Activated T-helper 2 cell treated with anti-CD3 and anti-CD28 coated beads, Interferon-gamma antibody, Interleukin-2, Interleukin-4, amounts not matched to agents 10 μg/mL and 5 μg/mL and 100 μg/mL, durations not matched to agents 14 hours and 24 hours and 36 hours (primary cell): ENCODE data around the gene FOXP2. TPM values are rescaled to one million over a fixed set of nuclear protein-coding genes. Genes with fewer than 3 reads are reported as not detected.
"Not testable (repeated sequence)": the region's sequence is repeated elsewhere in the genome, so short reads cannot be mapped to it uniquely, and the experiment has no call there.

Experiments
- DNase-seq: peaks from one replicate; pipeline ENCODE4 v3.0.0; 2021; ENCODE audit warnings: low spot score
- H3K27ac Mint-ChIP-seq: one replicate; pipeline ENCODE4 v1.8.0; 2021; ENCODE audit warnings: mixed read lengths
- H3K27me3 Mint-ChIP-seq: one replicate; pipeline ENCODE4 v1.8.0; 2021; ENCODE audit warnings: low read depth, mixed read lengths
- H3K36me3 Mint-ChIP-seq: one replicate; pipeline ENCODE4 v1.8.0; 2021; ENCODE audit warnings: low read depth, mixed read lengths
- H3K4me1 Mint-ChIP-seq: one replicate; pipeline ENCODE4 v1.8.0; 2021; ENCODE audit warnings: low read depth, mixed read lengths
- H3K4me3 Mint-ChIP-seq: one replicate; pipeline ENCODE4 v1.8.0; 2021; ENCODE audit warnings: low read depth, mild to moderate bottlenecking, moderate library complexity, mixed read lengths
- H3K9me3 Mint-ChIP-seq: one replicate; pipeline ENCODE4 v1.8.0; 2021; ENCODE audit warnings: mixed read lengths
- intact Hi-C: fragments of 100-400 bp; cut with micrococcal nuclease; formaldehyde crosslinking; loops from one replicate; pipeline ENCODE4 v1.15.1; 2023
- total RNA-seq: library from RNA; stranded (reverse); gene quantifications from 2 replicates; pipeline ENCODE4 v1.2.3, GENCODE V29; 2022

The FOXP2 gene
- total RNA-seq, 1 donor from 2014 or later: 0.05 TPM

DNA sequence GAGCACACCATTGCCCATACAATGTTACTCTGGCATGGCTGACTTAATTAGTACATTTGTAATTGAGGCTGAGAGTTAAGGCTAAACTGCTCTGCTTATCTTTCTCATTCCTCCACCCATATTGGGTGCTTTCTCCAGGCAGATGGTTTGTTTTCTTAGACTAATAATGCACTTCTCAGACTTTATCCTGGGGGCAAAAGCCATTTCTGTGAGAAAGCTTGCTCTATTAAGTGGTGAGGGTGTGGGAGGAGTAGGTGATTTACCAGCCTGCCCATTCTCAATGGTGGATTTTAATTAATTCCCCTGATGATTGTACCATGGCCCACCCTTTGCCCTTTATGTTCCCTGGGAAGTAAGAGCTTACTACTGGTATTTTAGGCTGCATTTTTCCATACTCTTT is 174.8 kb downstream of the FOXP2 start:
- Mint-ChIP-seq H3K4me1 (no peaks in the 10 kb centered on the region), H3K27ac (no peak overlapping the region), H3K4me3 (no peak overlapping the region), H3K9me3 (no peaks in the 10 kb centered on the region), H3K27me3 (no peaks in the 10 kb centered on the region), H3K36me3 (no peaks in the 10 kb centered on the region)
- no peak for DNase-seq
- intact Hi-C loops: no loop called here

DNA sequence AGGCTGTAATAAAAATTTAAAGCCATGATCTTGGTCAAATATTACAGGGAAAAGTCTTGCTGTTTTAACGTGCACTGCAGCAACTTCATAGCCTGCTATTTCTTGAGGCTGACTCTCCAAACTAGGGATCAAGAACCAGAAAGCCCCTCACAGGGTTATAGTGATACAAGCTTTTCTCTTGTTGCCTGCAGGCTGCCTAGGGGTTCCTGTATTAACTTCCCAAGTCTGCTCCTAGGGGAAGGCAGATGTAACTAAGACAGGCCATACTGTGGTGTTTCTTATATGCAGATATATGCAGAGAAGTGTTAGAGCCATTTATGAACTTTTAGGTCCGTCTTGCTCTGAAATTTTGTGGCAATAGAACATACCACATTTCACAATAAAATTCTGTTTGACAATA is 175.7 kb downstream of the FOXP2 start:
- H3K4me1 Mint-ChIP-seq: no peaks in the 10 kb centered on the region
- H3K36me3 Mint-ChIP-seq: no peaks in the 10 kb centered on the region
- H3K27ac Mint-ChIP-seq: no peak overlapping the region
- intact Hi-C loops: no loop called here
- H3K4me3 Mint-ChIP-seq: no peak overlapping the region
- no peaks in the 10 kb centered on the region for H3K27me3 Mint-ChIP-seq
- DNase-seq: no peak
- no peaks in the 10 kb centered on the region for H3K9me3 Mint-ChIP-seq

DNA sequence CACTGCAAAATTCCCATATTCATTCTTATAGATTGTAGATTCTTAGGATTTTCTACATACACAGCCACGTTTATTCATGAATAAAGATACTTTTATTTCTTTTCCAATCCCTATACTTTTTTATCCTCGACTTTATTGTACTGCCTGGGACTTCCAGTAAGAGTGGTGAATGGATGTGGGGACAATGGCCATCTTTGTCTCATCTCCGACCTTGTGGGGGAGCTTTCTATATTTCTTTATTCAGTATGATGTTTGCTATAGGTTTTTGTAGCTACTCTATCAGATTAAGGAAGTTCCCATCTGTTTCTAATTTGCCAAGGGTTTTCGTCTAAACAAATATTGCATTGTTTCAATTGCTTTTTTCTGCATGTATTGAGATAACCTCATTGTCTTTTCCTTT is 184.3 kb downstream of the FOXP2 start:
- H3K9me3 Mint-ChIP-seq: no peaks in the 10 kb centered on the region
- no peak overlapping the region for H3K27ac Mint-ChIP-seq
- intact Hi-C loops: no loop called here
- DNase-seq: no peak
- no peaks in the 10 kb centered on the region for H3K27me3 Mint-ChIP-seq
- no peak overlapping the region for H3K4me3 Mint-ChIP-seq
- H3K36me3 Mint-ChIP-seq: no peaks in the 10 kb centered on the region
- H3K4me1 Mint-ChIP-seq: no peaks in the 10 kb centered on the region

DNA sequence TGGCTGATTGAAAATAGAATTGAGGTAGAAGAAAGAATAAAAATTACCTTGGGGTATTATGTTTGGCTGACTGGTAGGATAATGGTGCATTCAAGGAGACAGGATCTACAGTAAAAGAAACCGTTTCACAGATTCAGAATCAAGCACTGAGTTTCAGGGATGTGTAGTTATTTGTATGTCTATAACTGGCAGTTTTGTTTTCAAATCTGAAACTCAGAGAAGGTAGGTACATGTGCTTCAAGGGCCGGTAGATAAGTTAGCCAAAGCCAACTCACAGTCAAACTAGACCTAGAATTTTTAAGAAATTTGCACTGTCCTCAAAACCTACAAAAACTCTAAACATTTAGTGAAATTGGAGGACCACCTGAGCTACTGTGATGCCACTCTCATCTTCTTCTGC is 191.5 kb downstream of the FOXP2 start:
- Mint-ChIP-seq H3K4me1 (no peaks in the 10 kb centered on the region), H3K9me3 (no peaks in the 10 kb centered on the region), H3K27me3 (no peaks in the 10 kb centered on the region), H3K27ac (no peak overlapping the region), H3K36me3 (no peaks in the 10 kb centered on the region), H3K4me3 (no peak overlapping the region)
- intact Hi-C loops: no loop called here
- no peak for DNase-seq

- H3K9me3 Mint-ChIP-seq, H3K4me1 Mint-ChIP-seq, DNase-seq, H3K27ac Mint-ChIP-seq, H3K4me3 Mint-ChIP-seq, H3K36me3 Mint-ChIP-seq, H3K27me3 Mint-ChIP-seq, intact Hi-C loops: not testable (repeated sequence)
Measured at GRCh38 chr7:114608822-114609221, 194.2 kb downstream of the FOXP2 start.

DNA sequence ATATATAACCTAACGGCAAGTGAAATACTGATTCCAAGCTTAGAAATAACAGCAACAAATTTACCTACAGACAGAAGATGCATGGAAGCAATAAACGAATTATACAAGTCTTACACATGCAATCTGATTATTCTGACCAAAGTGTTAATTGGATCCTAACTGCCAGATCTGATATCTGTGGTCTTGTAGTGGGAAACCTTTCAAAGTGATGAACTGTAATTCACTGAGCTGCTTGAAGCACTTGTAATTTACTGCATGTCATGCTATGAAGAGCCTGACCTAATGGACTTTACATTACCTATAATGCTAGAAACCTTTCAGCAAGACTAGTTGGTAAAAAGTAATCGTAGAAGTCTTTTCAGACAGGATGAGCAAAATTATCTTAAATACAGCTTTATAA is 205.6 kb downstream of the FOXP2 start:
- no peak for DNase-seq
- H3K36me3 Mint-ChIP-seq: no peaks in the 10 kb centered on the region

GRCh38 chr7:114622221-114622620 is 207.6 kb downstream of the FOXP2 start:
- Mint-ChIP-seq H3K9me3 (no peaks in the 10 kb centered on the region), H3K4me1 (no peaks in the 10 kb centered on the region), H3K4me3 (no peak overlapping the region), H3K27me3 (peaks cover 11% of the 10 kb centered on the region), H3K36me3 (no peaks in the 10 kb centered on the region), H3K27ac (no peak overlapping the region)
- intact Hi-C loops: no loop called here
- DNase-seq: no peak

More for the DNA sequence above, 205.6 kb downstream of the FOXP2 start:
- intact Hi-C loops: no loop called here
- Mint-ChIP-seq H3K27ac (no peak overlapping the region), H3K4me3 (no peak overlapping the region), H3K4me1 (no peaks in the 10 kb centered on the region), H3K27me3 (peaks cover 11% of the 10 kb centered on the region), H3K9me3 (no peaks in the 10 kb centered on the region)

DNA sequence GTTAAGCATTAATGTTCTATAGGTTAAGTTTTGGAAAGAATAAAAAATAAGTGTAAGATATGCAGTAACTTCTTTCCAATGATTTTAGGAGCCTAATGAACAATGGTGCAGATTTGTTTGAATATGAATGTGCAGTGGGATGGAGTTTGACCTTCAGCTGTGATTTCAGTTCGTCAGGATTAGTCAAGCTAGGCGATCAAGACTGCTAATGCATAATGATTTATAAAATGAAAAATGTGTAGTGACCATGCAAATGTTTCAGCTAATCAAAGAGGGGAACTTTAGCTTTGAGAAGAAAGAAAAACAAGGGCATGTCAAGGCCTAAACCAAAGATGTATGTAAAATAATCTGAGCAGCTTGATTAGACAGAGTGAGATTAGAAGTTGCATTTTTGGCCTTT is 208.5 kb downstream of the FOXP2 start:
- no peak overlapping the region for H3K27ac Mint-ChIP-seq
- no peaks in the 10 kb centered on the region for H3K4me1 Mint-ChIP-seq
- intact Hi-C loops: no loop called here
- H3K4me3 Mint-ChIP-seq: no peak overlapping the region
- H3K9me3 Mint-ChIP-seq: no peaks in the 10 kb centered on the region
- no peak for DNase-seq
- H3K36me3 Mint-ChIP-seq: no peaks in the 10 kb centered on the region
- peaks cover 11% of the 10 kb centered on the region for H3K27me3 Mint-ChIP-seq

DNA sequence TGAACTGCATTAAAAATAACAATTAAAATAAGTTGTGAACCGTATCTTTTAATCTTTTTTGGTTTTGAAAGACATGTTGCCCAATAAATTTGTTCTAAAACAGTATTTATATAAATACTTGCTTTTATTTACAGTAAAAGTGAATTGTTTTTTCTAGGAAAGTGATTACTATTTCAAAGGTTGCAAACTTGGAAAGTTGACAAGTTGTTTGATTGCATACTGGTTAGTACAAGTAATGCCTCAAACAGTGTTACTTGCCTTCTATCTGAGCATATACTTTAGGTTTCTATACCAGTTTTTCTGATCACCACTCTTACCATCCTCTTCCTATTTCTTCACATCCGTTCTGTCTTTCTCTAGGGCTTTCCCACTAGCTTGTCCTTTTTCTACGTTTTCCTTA is 212.6 kb downstream of the FOXP2 start:
- Mint-ChIP-seq H3K27me3 (peaks cover under 1% of the 10 kb centered on the region), H3K4me1 (no peaks in the 10 kb centered on the region), H3K9me3 (no peaks in the 10 kb centered on the region), H3K27ac (no peak overlapping the region), H3K36me3 (no peaks in the 10 kb centered on the region), H3K4me3 (no peak overlapping the region)
- DNase-seq: no peak
- intact Hi-C loops: no loop called here

GRCh38 chr7:114628362-114628761 is 213.7 kb downstream of the FOXP2 start:
- Mint-ChIP-seq H3K27me3 (no peaks in the 10 kb centered on the region), H3K27ac (no peak overlapping the region), H3K4me3 (no peak overlapping the region), H3K9me3 (no peaks in the 10 kb centered on the region), H3K4me1 (no peaks in the 10 kb centered on the region), H3K36me3 (no peaks in the 10 kb centered on the region)
- intact Hi-C loops: no loop called here
- no peak for DNase-seq

GRCh38 chr7:114629762-114630161 is 215.1 kb downstream of the FOXP2 start:
- H3K36me3 Mint-ChIP-seq: no peaks in the 10 kb centered on the region
- no peaks in the 10 kb centered on the region for H3K4me1 Mint-ChIP-seq
- no peak overlapping the region for H3K27ac Mint-ChIP-seq
- no peaks in the 10 kb centered on the region for H3K9me3 Mint-ChIP-seq
- no peaks in the 10 kb centered on the region for H3K27me3 Mint-ChIP-seq
- intact Hi-C loops: no loop called here
- no peak for DNase-seq
- H3K4me3 Mint-ChIP-seq: no peak overlapping the region

DNA sequence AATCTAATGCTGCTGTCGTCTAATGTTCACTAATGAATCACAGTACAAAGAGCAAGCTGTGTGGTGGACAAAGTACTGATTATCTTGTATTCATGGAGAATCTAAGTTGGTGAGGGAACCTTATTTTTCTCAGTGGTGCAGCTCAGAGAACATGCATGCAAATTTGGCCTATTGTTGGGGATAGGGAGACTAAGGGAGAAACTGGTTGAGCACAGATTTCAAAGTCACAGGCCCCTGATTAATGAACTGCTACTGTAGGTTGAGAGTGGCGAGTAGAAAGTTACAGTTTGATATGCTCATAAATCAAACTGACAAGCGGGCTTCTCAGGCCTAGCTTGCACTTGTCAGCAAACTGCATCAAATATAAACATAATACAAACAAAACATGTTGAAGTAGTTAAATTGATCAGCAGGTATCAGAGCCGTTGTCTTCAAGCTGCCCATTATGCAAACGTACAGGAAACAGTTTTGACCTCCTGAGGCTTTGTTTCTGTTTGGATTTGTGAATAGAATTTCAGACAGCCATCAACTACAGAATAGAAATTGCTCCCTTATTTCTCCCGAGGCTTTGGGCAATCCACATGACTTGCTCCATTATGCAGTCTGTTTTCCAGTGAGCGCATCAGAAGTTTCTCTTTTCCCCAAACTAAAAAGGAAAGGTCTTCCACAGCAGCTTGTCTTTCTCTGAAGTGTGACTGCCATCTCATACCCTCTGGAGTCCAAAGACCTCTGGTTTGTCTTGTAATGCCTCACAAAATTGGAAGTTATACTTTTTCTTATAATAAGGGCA is 215.8 kb downstream of the FOXP2 start:
- Mint-ChIP-seq H3K9me3 (no peaks in the 10 kb centered on the region), H3K27me3 (no peaks in the 10 kb centered on the region), H3K4me1 (no peaks in the 10 kb centered on the region), H3K36me3 (no peaks in the 10 kb centered on the region), H3K4me3 (no peak overlapping the region), H3K27ac (no peak overlapping the region)
- intact Hi-C loops: no loop called here
- no peak for DNase-seq

GRCh38 chr7:114631249-114631822 is 216.7 kb downstream of the FOXP2 start:
- Mint-ChIP-seq H3K4me3 (no peak overlapping the region), H3K9me3 (no peaks in the 10 kb centered on the region), H3K4me1 (no peaks in the 10 kb centered on the region), H3K36me3 (no peaks in the 10 kb centered on the region), H3K27ac (no peak overlapping the region), H3K27me3 (no peaks in the 10 kb centered on the region)
- intact Hi-C loops: no loop called here
- no peak for DNase-seq
